ENCODE data around the gene MAOB. TPM values are rescaled to one million over a fixed set of nuclear protein-coding genes. Genes with fewer than 3 reads are reported as not detected.

MAOB gene
- total and polyA plus RNA-seq, 2 donors (not counting 3 experiments of a cell fraction or from before 2014, with no cell fraction given), result not detected

GRCh38 chrX:43758044-43758443 lies 124.2 kb downstream of the MAOB start:
- H3K9me1 ChIP-seq (replicated peaks; ENCODE audit: control insufficient read depth, extremely low read depth, insufficient read depth, low read length), result no peaks in the 10 kb centered on the region
- no peaks in the 10 kb centered on the region for H4K20me1 ChIP-seq (replicated peaks; ENCODE audit: control insufficient read depth, extremely low read depth, insufficient read depth, low read length)
- H3K9ac ChIP-seq (replicated peaks; ENCODE audit: extremely low read depth, insufficient read depth, low read length), result no peak overlapping the region
- H3K9me3 ChIP-seq (replicated peaks; ENCODE audit: control insufficient read depth, insufficient read depth, low read length), result no peaks in the 10 kb centered on the region
- CTCF ChIA-PET, result no interaction called here
- dilution Hi-C loops (cut with MboI; ENCODE audit: extremely low pct_ligation_motif_present, low sequenced_read_pairs), result no loop called here
- H3K27ac ChIP-seq (ENCODE audit: insufficient read depth, low read depth, low read length), result no peak overlapping the region
- no peak for TF ChIP-seq MAX (IDR thresholded peaks at IDR 0.05; ENCODE audit: insufficient read depth, insufficient read length)
- no peak for TF ChIP-seq GATA2 (IDR thresholded peaks at IDR 0.05; ENCODE audit: insufficient read depth, insufficient read length, low read depth, low read length)
- TF ChIP-seq MYC (IDR thresholded peaks at IDR 0.05; ENCODE audit: low read depth, low read length), result no peak
- TF ChIP-seq CTCF (IDR thresholded peaks at IDR 0.05; ENCODE audit: extremely low read depth in 1 of 2, insufficient read depth in 1 of 2, low read depth in 1 of 2, low read length in 2 of 2), result no peak
- no peak for TF ChIP-seq FOS (IDR thresholded peaks at IDR 0.05; ENCODE audit: borderline replicate concordance, insufficient read depth, low read length)
- no peak for TF ChIP-seq POLR2A (IDR thresholded peaks at IDR 0.05; ENCODE audit: low read depth, low read length)
- TF ChIP-seq POLR2AphosphoS5 (IDR thresholded peaks at IDR 0.05; ENCODE audit: insufficient read depth, low read depth, low read length), result no peak
- TF ChIP-seq EZH2 (IDR thresholded peaks at IDR 0.05; ENCODE audit: borderline replicate concordance, low read depth, low read length, severe bottlenecking), result no peak
- no peak for TF ChIP-seq JUN (IDR thresholded peaks at IDR 0.05; ENCODE audit: borderline replicate concordance, insufficient read depth, insufficient read length, low read depth)
- BruUV-seq (replicated peaks), result no TSS peak
- intact Hi-C loops (cut with micrococcal nuclease), result no loop called here
- FAIRE-seq (no peak), DNase-seq (ENCODE audit: low read depth, low spot score) (no peak)
- no peaks in the 10 kb centered on the region for H3K27me3 ChIP-seq (ENCODE audit: control insufficient read depth in 2 of 2, insufficient read depth in 2 of 2, low read length in 2 of 2)
- no peak overlapping the region for H2AFZ ChIP-seq (ENCODE audit: low read depth, low read length)
- H3K4me3 ChIP-seq (replicated peaks in 1 of 3; ENCODE audit: insufficient read depth in 1 of 3, low read depth in 1 of 3, low read length in 3 of 3), result no peak overlapping the region
- POLR2A ChIA-PET, result no interaction called here
- no peak overlapping the region for H3K4me2 ChIP-seq (ENCODE audit: insufficient read depth, low read length)
- H3K79me2 ChIP-seq (ENCODE audit: control insufficient read depth, insufficient read depth, low read length), result no peaks in the 10 kb centered on the region
- H3K36me3 ChIP-seq (ENCODE audit: control insufficient read depth in 2 of 2, extremely low read depth in 1 of 2, insufficient read depth in 2 of 2, low read length in 2 of 2), result no peaks in the 10 kb centered on the region
- H3K4me1 ChIP-seq (ENCODE audit: control insufficient read depth, extremely low read depth, insufficient read depth, low read length), result no peaks in the 10 kb centered on the region

Measured in endothelial cell of umbilical vein (primary cell).